Measurements from ENCODE around the gene DDRGK1.

DDRGK1 gene

GRCh38 chr20:3181270-3181669 lies 23.2 kb downstream of the DDRGK1 start:
- H3K4me3 ChIP-seq (ENCODE audit: low read depth, low read length), result no peak overlapping the region
- no peak for TF ChIP-seq CTCF (IDR thresholded peaks at IDR 0.05; ENCODE audit: borderline replicate concordance, insufficient read depth, low read depth, low read length)

GRCh38 chr20:3180319-3180718 lies 24.2 kb downstream of the DDRGK1 start:
- no peak for TF ChIP-seq CTCF (IDR thresholded peaks at IDR 0.05; ENCODE audit: borderline replicate concordance, insufficient read depth, low read depth, low read length)
- H3K4me3 ChIP-seq (ENCODE audit: low read depth, low read length), result no peak overlapping the region

GRCh38 chr20:3177746-3178485 lies 26.6 kb downstream of the DDRGK1 start:
- no peak overlapping the region for H3K4me3 ChIP-seq (ENCODE audit: low read depth, low read length)
- TF ChIP-seq CTCF (IDR thresholded peaks at IDR 0.05; ENCODE audit: borderline replicate concordance, insufficient read depth, low read depth, low read length), result no peak

GRCh38 chr20:3175270-3175669 lies 29.2 kb downstream of the DDRGK1 start:
- TF ChIP-seq CTCF (IDR thresholded peaks at IDR 0.05; ENCODE audit: borderline replicate concordance, insufficient read depth, low read depth, low read length), result no peak
- H3K4me3 ChIP-seq (ENCODE audit: low read depth, low read length), result no peak overlapping the region

GRCh38 chr20:3174442-3175261 lies 29.8 kb downstream of the DDRGK1 start:
- no peak overlapping the region for H3K4me3 ChIP-seq (ENCODE audit: low read depth, low read length)
- no peak for TF ChIP-seq CTCF (IDR thresholded peaks at IDR 0.05; ENCODE audit: borderline replicate concordance, insufficient read depth, low read depth, low read length)

- peak overlapping the region; percentile 68 for H3K4me3 ChIP-seq (ENCODE audit: low read depth, low read length)
- TF ChIP-seq CTCF (IDR thresholded peaks at IDR 0.05; ENCODE audit: borderline replicate concordance, insufficient read depth, low read depth, low read length), result peak; percentile 24; the same call in 1 of the 2 replicates
Observed at GRCh38 chr20:3173610-3174441, 30.7 kb downstream of the DDRGK1 start.
